ENCODE data around the gene C1orf141. TPM values are rescaled to one million over a fixed set of nuclear protein-coding genes. Genes with fewer than 3 reads are reported as not detected.

C1orf141 gene
- total RNA-seq, 1 donor from 2014 or later = not detected

DNA sequence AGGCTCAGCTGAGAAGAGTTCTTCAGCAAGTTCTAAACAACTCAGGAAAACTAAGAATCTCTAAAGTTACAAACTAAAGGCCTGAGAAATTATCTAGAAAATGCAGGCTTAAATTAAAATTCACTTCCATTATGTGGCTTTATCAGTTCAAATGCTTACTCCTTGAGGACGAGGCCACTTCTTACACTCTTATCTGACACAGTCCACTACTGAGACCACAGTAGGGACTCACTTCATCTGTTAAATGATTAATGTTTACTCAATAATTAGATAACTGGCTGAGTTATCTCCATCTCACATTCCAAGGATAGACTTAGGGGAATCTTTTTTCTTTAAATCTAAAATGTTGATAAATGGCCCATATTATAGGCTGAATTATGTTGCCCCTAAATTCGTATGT, 1.6 kb downstream of the C1orf141 start:
- TF ChIP-seq, protein P1, sequence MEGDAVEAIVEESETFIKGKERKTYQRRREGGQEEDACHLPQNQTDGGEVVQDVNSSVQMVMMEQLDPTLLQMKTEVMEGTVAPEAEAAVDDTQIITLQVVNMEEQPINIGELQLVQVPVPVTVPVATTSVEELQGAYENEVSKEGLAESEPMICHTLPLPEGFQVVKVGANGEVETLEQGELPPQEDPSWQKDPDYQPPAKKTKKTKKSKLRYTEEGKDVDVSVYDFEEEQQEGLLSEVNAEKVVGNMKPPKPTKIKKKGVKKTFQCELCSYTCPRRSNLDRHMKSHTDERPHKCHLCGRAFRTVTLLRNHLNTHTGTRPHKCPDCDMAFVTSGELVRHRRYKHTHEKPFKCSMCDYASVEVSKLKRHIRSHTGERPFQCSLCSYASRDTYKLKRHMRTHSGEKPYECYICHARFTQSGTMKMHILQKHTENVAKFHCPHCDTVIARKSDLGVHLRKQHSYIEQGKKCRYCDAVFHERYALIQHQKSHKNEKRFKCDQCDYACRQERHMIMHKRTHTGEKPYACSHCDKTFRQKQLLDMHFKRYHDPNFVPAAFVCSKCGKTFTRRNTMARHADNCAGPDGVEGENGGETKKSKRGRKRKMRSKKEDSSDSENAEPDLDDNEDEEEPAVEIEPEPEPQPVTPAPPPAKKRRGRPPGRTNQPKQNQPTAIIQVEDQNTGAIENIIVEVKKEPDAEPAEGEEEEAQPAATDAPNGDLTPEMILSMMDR (IDR thresholded peaks at IDR 0.05; ENCODE audit: insufficient read depth, low read length, poor library complexity, severe bottlenecking) = no peak
- no peaks in the 10 kb centered on the region for H3K36me3 ChIP-seq (ENCODE audit: control insufficient read depth, insufficient read depth, low read length)
- no peak overlapping the region for H3K4me3 ChIP-seq (ENCODE audit: low read depth, low read length)
- no peak for DNase-seq (ENCODE audit: low read depth)
- no peaks in the 10 kb centered on the region for H3K27me3 ChIP-seq (ENCODE audit: control insufficient read depth, insufficient read depth, low read length)

DNA sequence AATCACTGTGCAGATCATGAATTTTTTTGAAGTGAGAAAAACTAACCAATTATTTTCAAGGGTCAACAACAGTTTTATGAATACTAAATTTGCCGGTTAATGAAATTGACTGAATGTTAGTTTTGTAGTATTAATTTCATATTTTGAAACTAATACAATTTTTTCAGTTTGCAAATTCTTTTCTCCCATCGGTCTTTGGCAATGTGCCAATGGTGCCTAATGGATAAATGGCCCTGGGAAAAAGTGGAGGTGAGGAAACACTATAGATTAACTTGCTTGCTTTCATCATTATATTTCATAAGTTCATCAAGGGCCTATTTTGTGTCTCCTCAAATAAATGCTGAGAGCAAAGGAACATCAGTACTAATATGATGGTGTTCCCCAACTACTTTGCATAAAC, 4.1 kb downstream of the C1orf141 start:
- TF ChIP-seq, protein P1 (IDR thresholded peaks at IDR 0.05; ENCODE audit: insufficient read depth, low read length, poor library complexity, severe bottlenecking) = no peak
- no peaks in the 10 kb centered on the region for H3K27me3 ChIP-seq (ENCODE audit: control insufficient read depth, insufficient read depth, low read length)
- H3K36me3 ChIP-seq (ENCODE audit: control insufficient read depth, insufficient read depth, low read length) = no peaks in the 10 kb centered on the region
- DNase-seq (ENCODE audit: low read depth) = no peak
- H3K4me3 ChIP-seq (ENCODE audit: low read depth, low read length) = no peak overlapping the region

DNA sequence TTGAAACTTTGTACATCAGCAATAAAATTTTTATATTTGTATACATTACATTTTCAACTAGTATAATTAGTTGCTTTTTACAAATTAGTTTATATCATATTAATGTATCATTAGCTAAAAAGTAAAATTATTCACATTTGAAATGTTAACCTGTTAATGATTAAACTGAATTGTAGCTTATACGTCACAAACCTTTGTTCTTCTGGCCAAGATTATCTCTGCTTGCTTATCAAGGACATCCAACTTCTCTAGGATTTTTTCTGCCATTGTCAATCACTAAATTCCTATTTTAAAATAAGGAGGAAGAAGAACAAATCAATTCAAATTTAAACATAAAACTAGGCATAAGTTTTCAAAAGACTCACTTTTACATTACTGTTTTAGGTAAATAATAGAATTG, 7.8 kb downstream of the C1orf141 start:
- no peak for DNase-seq (ENCODE audit: low read depth)
- Histone ChIP-seq H3K4me3 (ENCODE audit: low read depth, low read length) (no peak overlapping the region), H3K27me3 (ENCODE audit: control insufficient read depth, insufficient read depth, low read length) (no peaks in the 10 kb centered on the region), H3K36me3 (ENCODE audit: control insufficient read depth, insufficient read depth, low read length) (no peaks in the 10 kb centered on the region)
- TF ChIP-seq, protein P1 (IDR thresholded peaks at IDR 0.05; ENCODE audit: insufficient read depth, low read length, poor library complexity, severe bottlenecking) = no peak

DNA sequence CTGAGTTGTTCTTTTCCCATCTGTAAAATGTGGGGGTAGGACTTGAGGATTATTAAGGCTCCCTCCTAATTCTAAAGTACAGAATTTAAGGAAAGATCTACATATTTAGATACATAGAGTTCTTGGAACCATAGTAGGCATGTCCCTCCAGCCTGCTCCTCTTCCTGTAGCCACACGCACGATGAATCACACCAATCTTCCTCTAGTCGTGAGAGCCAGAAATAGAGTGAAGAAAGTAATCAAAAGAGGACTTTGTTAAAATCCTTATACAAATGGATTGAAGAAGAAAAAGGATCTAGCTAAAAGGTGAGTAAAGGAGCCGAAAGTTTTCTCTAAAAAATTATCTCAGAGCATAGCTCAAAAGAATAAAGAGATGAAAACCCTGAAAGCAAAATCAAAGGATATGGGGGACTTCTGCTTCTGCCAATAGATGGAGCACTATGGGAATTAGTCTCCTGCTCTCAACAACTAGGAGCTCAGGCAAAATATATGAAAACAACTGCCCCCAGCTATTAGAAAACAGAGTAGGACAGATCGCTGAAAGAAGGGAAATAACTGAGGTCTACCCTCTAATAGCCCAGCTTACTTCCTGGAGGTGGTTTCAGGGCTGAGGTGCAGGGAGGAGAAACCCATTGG, 8.5 kb downstream of the C1orf141 start:
- Histone ChIP-seq H3K4me3 (ENCODE audit: low read depth, low read length) (no peak overlapping the region), H3K36me3 (ENCODE audit: control insufficient read depth, insufficient read depth, low read length) (no peaks in the 10 kb centered on the region), H3K27me3 (ENCODE audit: control insufficient read depth, insufficient read depth, low read length) (no peaks in the 10 kb centered on the region)
- no peak for DNase-seq (ENCODE audit: low read depth)
- TF ChIP-seq, protein P1 (IDR thresholded peaks at IDR 0.05; ENCODE audit: insufficient read depth, low read length, poor library complexity, severe bottlenecking) = no peak

DNA sequence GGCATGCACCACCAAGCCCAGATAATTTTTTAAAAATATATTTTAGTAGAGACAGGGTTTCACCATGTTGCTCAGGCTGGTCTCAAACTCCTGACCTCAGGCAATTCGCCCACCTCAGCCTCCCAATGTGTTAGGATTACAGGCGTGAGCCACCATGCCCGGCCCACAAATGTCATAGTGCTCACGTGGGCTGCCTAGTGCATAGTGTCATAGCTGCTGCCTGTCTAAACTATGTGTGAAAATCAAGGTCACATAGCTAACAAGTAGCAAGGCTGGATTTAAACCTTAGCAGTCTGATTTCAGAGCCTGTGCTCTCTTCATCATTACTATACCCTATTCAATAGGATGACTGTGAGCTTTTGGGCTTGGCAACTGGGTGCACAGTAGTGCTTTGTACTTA, 10.3 kb downstream of the C1orf141 start:
- Histone ChIP-seq H3K36me3 (ENCODE audit: control insufficient read depth, insufficient read depth, low read length) (no peaks in the 10 kb centered on the region), H3K27me3 (ENCODE audit: control insufficient read depth, insufficient read depth, low read length) (no peaks in the 10 kb centered on the region), H3K4me3 (ENCODE audit: low read depth, low read length) (no peak overlapping the region)
- no peak for DNase-seq (ENCODE audit: low read depth)
- TF ChIP-seq, protein P1 (IDR thresholded peaks at IDR 0.05; ENCODE audit: insufficient read depth, low read length, poor library complexity, severe bottlenecking) = no peak
